Gastroesophageal sphincter (tissue), 4 donors: Measurements from ENCODE around the gene LRP1-AS. TPM values are rescaled to one million over a fixed set of nuclear protein-coding genes. Genes with fewer than 3 reads are reported as not detected.
A peak's percentile ranks its signal among the peaks of the same experiment; 100 is the strongest.

Source experiments
- ATAC-seq: fragments of 150-250 bp; one replicate; pipeline ENCODE4 v1.9.1; 2016; ENCODE audit warnings: mild to moderate bottlenecking, moderate library complexity
- H3K27ac ChIP-seq, 4 donors: fragments of 200-600 bp; sonication (generic) in 3 of 4; 1 replicate in 3 of 4; 2 replicates in 1 of 4; pipeline ENCODE4 v1.5.1; 2016 to 2019
- H3K27me3 ChIP-seq: fragments of 200-600 bp; sonication (generic); one replicate; pipeline ENCODE4 v1.5.1; 2019
- H3K36me3 ChIP-seq, 2 donors: fragments of 200-600 bp; sonication (generic); one replicate each; pipeline ENCODE4 v1.5.1; 2019; ENCODE audit warnings: control low read depth in 1 of 2
- H3K4me1 ChIP-seq, 3 donors: fragments of 200-600 bp; sonication (generic); 1 replicate in 2 of 3; 2 replicates in 1 of 3; pipeline ENCODE4 v1.5.1; 2016 to 2019; ENCODE audit warnings: control low read depth in 2 of 3
- H3K4me3 ChIP-seq, 2 donors: fragments of 200-600 bp; sonication (generic); one replicate each; pipeline ENCODE4 v1.5.1; 2019; ENCODE audit warnings: mild to moderate bottlenecking in 1 of 2, moderate library complexity in 1 of 2
- H3K9me3 ChIP-seq, 3 donors: fragments of 200-600 bp; sonication (generic); one replicate each; pipeline ENCODE4 v1.5.1; 2017 to 2019; ENCODE audit warnings: control low read depth in 2 of 3
- CTCF ChIP-seq, 4 experiments: fragments of 200-600 bp in 2 of 4; fragments of 450-650 bp in 2 of 4; sonication (generic) in 1 of 4; IDR thresholded peaks; one replicate each; pipeline ENCODE4 v1.5.1; 2017 to 2019; ENCODE audit warnings: antibody characterized with exemption in 4 of 4, mild to moderate bottlenecking in 2 of 4, moderate library complexity in 2 of 4
- EP300 ChIP-seq: sonication (generic); formaldehyde crosslinking; IDR thresholded peaks from one replicate; pipeline ENCODE4 v1.6.1; 2017; ENCODE audit warnings: antibody characterized with exemption, mild to moderate bottlenecking
- POLR2A ChIP-seq, 2 donors: fragments of 450-650 bp; IDR thresholded peaks; one replicate each; pipeline ENCODE4 v1.6.1; 2017; ENCODE audit warnings: antibody characterized with exemption in 2 of 2, mild to moderate bottlenecking in 2 of 2, moderate library complexity in 1 of 2
- POLR2AphosphoS5 ChIP-seq: sonication (generic); formaldehyde crosslinking; IDR thresholded peaks from one replicate; pipeline ENCODE4 v1.6.1; 2017; ENCODE audit warnings: antibody characterized with exemption
- WGBS, 2 donors: methylation state at CpG; one replicate each; pipeline ENCODE4 v1.1.5; 2018; ENCODE audit warnings: low coverage in 1 of 2; 5-methylcytosine and 5-hydroxymethylcytosine counted together
- total RNA-seq, 4 donors: library from RNA; depleted of rRNA; stranded (reverse); fragments of >200 nt; gene quantifications; one replicate each; pipeline ENCODE4 v1.1.0, GENCODE V29; 2016

Gene LRP1-AS
- total RNA-seq, 4 donors from 2014 or later, result not detected

GRCh38 chr12:57159311-57159710 is 11.9 kb upstream of the LRP1-AS start:
- Histone ChIP-seq H3K4me3 (no peak overlapping the region), H3K27me3 (no peaks in the 10 kb centered on the region), H3K4me1 (peaks cover 0 to 34% (median 11%) of the 10 kb centered on the region in 3 donors), H3K9me3 (no peaks in the 10 kb centered on the region), H3K27ac (peak overlapping the region in 3 of 4 donors; percentile 43 to 52 (median 48)), H3K36me3 (peaks cover 0 to 100% of the 10 kb centered on the region in 2 donors)
- WGBS, 2 donors, result 62% methylated on average over 4 of the region's 4 CpGs; no CpG with 5 or more reads in 1 of the 2 donors
- ATAC-seq, result peak; percentile 21
- TF ChIP-seq POLR2A (IDR thresholded peaks at IDR 0.05), result no peak
- no peak for TF ChIP-seq CTCF (IDR thresholded peaks at IDR 0.05)
- no peak for TF ChIP-seq POLR2AphosphoS5
- no peak for TF ChIP-seq EP300

GRCh38 chr12:57158665-57159064 is 11.2 kb upstream of the LRP1-AS start:
- H3K27ac ChIP-seq, result peak overlapping the region in 3 of 4 donors; percentile 32 to 48 (median 43)
- peaks cover 0 to 100% of the 10 kb centered on the region in 2 donors for H3K36me3 ChIP-seq
- 55% methylated on average over 2 of the region's 4 CpGs; no CpG with 5 or more reads in 1 of the 2 donors for WGBS, 2 donors
- TF ChIP-seq POLR2AphosphoS5, result no peak
- peak; percentile 35 for ATAC-seq
- H3K27me3 ChIP-seq, result no peaks in the 10 kb centered on the region
- peaks cover 0 to 40% (median 11%) of the 10 kb centered on the region in 3 donors for H3K4me1 ChIP-seq
- H3K4me3 ChIP-seq, result no peak overlapping the region
- H3K9me3 ChIP-seq, result no peaks in the 10 kb centered on the region

GRCh38 chr12:57158186-57158585 is 10.8 kb upstream of the LRP1-AS start:
- no peaks in the 10 kb centered on the region for H3K9me3 ChIP-seq
- no peak overlapping the region for H3K4me3 ChIP-seq
- 51 to 100% methylated on average over 4 of the region's 16 CpGs for WGBS, 2 donors
- peaks cover 0 to 97% of the 10 kb centered on the region in 2 donors for H3K36me3 ChIP-seq
- no peaks in the 10 kb centered on the region for H3K27me3 ChIP-seq
- peak overlapping the region in 3 of 4 donors; percentile 32 to 48 (median 43) for H3K27ac ChIP-seq
- ATAC-seq, result no peak
- TF ChIP-seq CTCF (IDR thresholded peaks at IDR 0.05) (no peak), POLR2AphosphoS5 (no peak), POLR2A (IDR thresholded peaks at IDR 0.05) (no peak), EP300 (no peak)
- peaks cover 0 to 45% (median 13%) of the 10 kb centered on the region in 3 donors for H3K4me1 ChIP-seq

- TF ChIP-seq POLR2A (IDR thresholded peaks at IDR 0.05) (no peak), CTCF (IDR thresholded peaks at IDR 0.05) (no peak)
- peaks cover 0 to 92% of the 10 kb centered on the region in 2 donors for H3K36me3 ChIP-seq
- no peak for ATAC-seq
- peak overlapping the region in 2 of 4 donors; percentile 43 to 48 for H3K27ac ChIP-seq
- 58 to 78% methylated on average over 3 to 5 of the region's 5 CpGs for WGBS, 2 donors
- H3K4me3 ChIP-seq, result no peak overlapping the region
- H3K4me1 ChIP-seq, result peaks cover 0 to 50% (median 18%) of the 10 kb centered on the region in 3 donors
- no peaks in the 10 kb centered on the region for H3K9me3 ChIP-seq
- H3K27me3 ChIP-seq, result no peaks in the 10 kb centered on the region
These were observed 10.3 kb upstream of the LRP1-AS start for GRCh38 chr12:57157588-57158173.

GRCh38 chr12:57156701-57157403 is 9.4 kb upstream of the LRP1-AS start:
- Histone ChIP-seq H3K27me3 (no peaks in the 10 kb centered on the region), H3K36me3 (peaks cover 0 to 83% of the 10 kb centered on the region in 2 donors), H3K4me3 (no peak overlapping the region), H3K4me1 (peaks cover 0 to 58% (median 26%) of the 10 kb centered on the region in 3 donors), H3K9me3 (no peaks in the 10 kb centered on the region), H3K27ac (peak overlapping the region in 2 of 4 donors; percentile 29 to 31)
- 69 to 92% methylated on average over 10 to 12 of the region's 16 CpGs for WGBS, 2 donors
- TF ChIP-seq POLR2AphosphoS5, result no peak
- no peak for TF ChIP-seq EP300
- no peak for TF ChIP-seq POLR2A (IDR thresholded peaks at IDR 0.05)
- TF ChIP-seq CTCF (IDR thresholded peaks at IDR 0.05), result no peak
- no peak for ATAC-seq
